NCI-H2081 treated with DMSO at 0.1 percent for 48 hours (cell line): ENCODE results near the gene CDK5R1.
A peak's percentile ranks its signal among the peaks of the same experiment; 100 is the strongest.
"Not testable (repeated sequence)": the region's sequence is repeated elsewhere in the genome, so short reads cannot be mapped to it uniquely, and the experiment has no call there.

Experiments
- DNase-seq: peaks from one replicate; lab custom pipeline; 2025; lab: John Stamatoyannopoulos, UW

The CDK5R1 gene

GRCh38 chr17:32516940-32517701, 30.3 kb downstream of the CDK5R1 start:
- DNase-seq, result no peak

- no peak for DNase-seq
Observed at GRCh38 chr17:32517982-32518381, 31.2 kb downstream of the CDK5R1 start.

- DNase-seq, result no peak
Observed at GRCh38 chr17:32518646-32519227, 31.9 kb downstream of the CDK5R1 start.

GRCh38 chr17:32519228-32520103, 32.7 kb downstream of the CDK5R1 start:
- DNase-seq, result no peak

- DNase-seq, result no peak
Observed at GRCh38 chr17:32520104-32520701, 33.4 kb downstream of the CDK5R1 start.

- no peak for DNase-seq
Observed at GRCh38 chr17:32520737-32521404, 34.1 kb downstream of the CDK5R1 start.

- no peak for DNase-seq
Observed at GRCh38 chr17:32523017-32523680, 36.4 kb downstream of the CDK5R1 start.

- no peak for DNase-seq
Observed at GRCh38 chr17:32523827-32524552, 37.2 kb downstream of the CDK5R1 start.

- not testable (repeated sequence) for DNase-seq
Observed at GRCh38 chr17:32524553-32524880, 37.7 kb downstream of the CDK5R1 start.

GRCh38 chr17:32525122-32525521, 38.3 kb downstream of the CDK5R1 start:
- DNase-seq, result no peak

- no peak for DNase-seq
Observed at GRCh38 chr17:32527146-32527545, 40.4 kb downstream of the CDK5R1 start.

- no peak for DNase-seq
Observed at GRCh38 chr17:32528825-32529224, 42.0 kb downstream of the CDK5R1 start.

- peak; percentile 17 for DNase-seq
Observed at GRCh38 chr17:32529604-32530003, 42.8 kb downstream of the CDK5R1 start.

- no peak for DNase-seq
Observed at GRCh38 chr17:32533296-32533695, 46.5 kb downstream of the CDK5R1 start.

- DNase-seq, result no peak
Observed at GRCh38 chr17:32536736-32537643, 50.2 kb downstream of the CDK5R1 start.
